ENCODE results near the gene NSMCE1. TPM values are rescaled to one million over a fixed set of nuclear protein-coding genes. Genes with fewer than 3 reads are reported as not detected.
A peak's percentile ranks its signal among the peaks of the same experiment; 100 is the strongest.

NSMCE1 gene
- total and polyA plus RNA-seq, 4 experiments from 2014 or later = 66.6 to 202 (median 106) TPM

DNA sequence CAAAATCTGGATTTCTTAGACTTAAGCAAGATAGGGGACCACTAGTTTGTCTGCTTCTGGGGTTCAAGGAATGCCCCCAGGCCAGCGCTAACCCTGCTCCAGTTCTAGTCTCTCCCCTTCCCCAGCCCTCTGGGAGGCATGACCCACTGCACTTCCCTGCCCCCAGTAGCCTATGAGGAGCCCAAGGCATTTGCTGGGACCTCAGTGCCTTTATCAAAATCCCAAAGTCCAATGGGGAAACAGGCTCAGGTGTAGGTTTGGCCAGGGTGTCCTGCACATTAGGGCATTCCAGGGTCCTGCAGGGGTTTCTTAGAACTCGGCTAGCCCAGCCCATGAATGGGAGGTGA is 46.4 kb upstream of the NSMCE1 start:
- POLR2A ChIA-PET (ENCODE audit: partially characterized antibody) = interaction anchor here (0.7 to 9.8 kb wide), 10 partner anchors 10 to 135 kb away, joined by 3 to 144 read pairs (median 12); partner anchors contain the start of gene KDM8
- peaks cover 43 to 67% (median 54%) of the 10 kb centered on the region in 4 donors for H3K4me1 Mint-ChIP-seq
- H3K27ac Mint-ChIP-seq = peak overlapping the region; percentile 94 to 99 (median 99)
- peaks cover 60% of the 10 kb centered on the region for H3K4me1 ChIP-seq (ENCODE audit: insufficient read depth, low read length)
- H3K9me3 Mint-ChIP-seq = no peaks in the 10 kb centered on the region
- CTCF ChIA-PET (ENCODE audit: partially characterized antibody) = interaction anchor here (0.8 to 7.2 kb wide), 7 partner anchors 53 to 135 kb away, joined by 3 to 61 read pairs (median 10); no protein-coding TSS in a partner anchor
- H3K4me3 ChIP-seq (ENCODE audit: low read length in 2 of 2) = peak overlapping the region; percentile 76 to 92
- no peaks in the 10 kb centered on the region for H3K27me3 ChIP-seq (ENCODE audit: insufficient read depth, low read length)
- H3K9me3 ChIP-seq (ENCODE audit: control insufficient read depth in 1 of 2, low read length in 2 of 2) = no peaks in the 10 kb centered on the region
- H3K27me3 Mint-ChIP-seq = no peaks in the 10 kb centered on the region
- peaks cover 7 to 31% of the 10 kb centered on the region in 2 donors for H3K36me3 Mint-ChIP-seq
- DNase-seq = no peak
- peak overlapping the region; percentile 89 to 98 (median 94) for H3K4me3 Mint-ChIP-seq
- intact Hi-C loops (cut with micrococcal nuclease) = loop anchor here (1.0 to 10.0 kb wide), 6 partner anchors 33 to 136 kb away; partner anchors contain the start of genes IL21R and NSMCE1
- peak overlapping the region; percentile 96 for H3K27ac ChIP-seq (ENCODE audit: low read depth, low read length)
- no peaks in the 10 kb centered on the region for H3K36me3 ChIP-seq (ENCODE audit: insufficient read depth, low read length)

- Mint-ChIP-seq H3K4me3 (peak overlapping the region; percentile 89 to 98 (median 94)), H3K4me1 (peaks cover 37 to 59% (median 48%) of the 10 kb centered on the region in 4 donors), H3K9me3 (no peaks in the 10 kb centered on the region), H3K27ac (peak overlapping the region; percentile 94 to 99 (median 99)), H3K27me3 (no peaks in the 10 kb centered on the region), H3K36me3 (peaks cover 5 to 29% of the 10 kb centered on the region in 2 donors)
- H3K4me3 ChIP-seq (ENCODE audit: low read length in 2 of 2) = peak overlapping the region; percentile 73 to 92
- DNase-seq = peak; percentile 49 to 83 (median 57)
- H3K36me3 ChIP-seq (ENCODE audit: insufficient read depth, low read length) = no peaks in the 10 kb centered on the region
- no peaks in the 10 kb centered on the region for H3K9me3 ChIP-seq (ENCODE audit: control insufficient read depth in 1 of 2, low read length in 2 of 2)
- peak overlapping the region; percentile 96 for H3K27ac ChIP-seq (ENCODE audit: low read depth, low read length)
- H3K27me3 ChIP-seq (ENCODE audit: insufficient read depth, low read length) = no peaks in the 10 kb centered on the region
- ChIA-PET CTCF (ENCODE audit: partially characterized antibody) (interaction anchor here (2.5 to 7.2 kb wide), 3 partner anchors 54 to 135 kb away, joined by 10 to 61 read pairs (median 25); no protein-coding TSS in a partner anchor), POLR2A (ENCODE audit: partially characterized antibody) (interaction anchor here (1.2 to 9.8 kb wide), 5 partner anchors 43 to 134 kb away, joined by 3 to 144 read pairs (median 18); partner anchors contain the start of gene KDM8)
- peaks cover 54% of the 10 kb centered on the region for H3K4me1 ChIP-seq (ENCODE audit: insufficient read depth, low read length)
- intact Hi-C loops (cut with micrococcal nuclease) = loop anchor here (2.0 to 10.0 kb wide), 3 partner anchors 49 to 89 kb away; partner anchors contain the start of genes IL21R and NSMCE1
Observed at GRCh38 chr16:27314161-27314723, 45.7 kb upstream of the NSMCE1 start.

DNA sequence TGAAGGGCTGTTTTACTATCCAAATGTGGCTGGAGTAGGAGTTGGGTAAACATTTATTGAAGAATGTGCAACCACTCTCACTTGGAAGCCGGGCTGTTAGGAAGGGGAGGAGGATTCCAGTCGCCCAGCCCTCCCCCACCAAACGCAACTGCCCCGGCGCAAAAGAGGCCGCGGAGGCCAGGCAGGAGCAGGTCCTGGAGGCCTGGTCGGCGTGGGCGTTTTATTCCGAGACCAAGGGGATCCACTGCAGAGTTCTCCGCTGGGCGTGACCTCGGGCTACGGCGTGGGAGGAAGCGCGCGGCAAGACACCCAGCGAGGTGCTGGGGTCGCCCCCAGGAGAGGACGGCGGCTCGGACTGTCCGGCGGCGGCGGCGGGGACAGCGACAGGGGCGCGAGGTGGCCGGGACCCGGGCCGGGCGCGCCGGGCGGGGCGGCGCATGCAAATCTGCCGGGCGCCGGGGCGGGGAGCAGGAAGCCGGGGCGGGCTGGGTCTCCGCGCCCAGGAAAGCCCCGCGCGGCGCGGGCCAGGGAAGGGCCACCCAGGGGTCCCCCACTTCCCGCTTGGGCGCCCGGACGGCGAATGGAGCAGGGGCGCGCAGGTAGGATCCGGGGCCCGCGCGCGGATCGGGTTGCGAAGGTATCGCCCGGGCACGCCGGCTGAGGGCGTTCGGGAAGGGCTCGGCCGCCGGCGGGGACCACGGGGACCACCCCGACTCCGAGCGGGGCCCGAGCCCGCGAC is 45.0 kb upstream of the NSMCE1 start, which contains the start of gene IL4R:
Gene IL4R, plus strand, starts transcription at position 553 of the 739 bp plus-strand sequence. CDS start 26,230 bp downstream, outside the sequence.
- H3K4me3 Mint-ChIP-seq = peak within 1 kb of the TSS; percentile 89 to 98 (median 94)
- H3K36me3 Mint-ChIP-seq = peaks cover 0 to 25% of the 10 kb centered on the region in 2 donors
- intact Hi-C loops (cut with micrococcal nuclease) = loop anchor here (2.0 to 10.0 kb wide), 3 partner anchors 49 to 89 kb away; partner anchors contain the start of genes IL21R and NSMCE1
- Histone ChIP-seq H3K9me3 (ENCODE audit: control insufficient read depth in 1 of 2, low read length in 2 of 2) (no peaks in the 10 kb centered on the region), H3K27me3 (ENCODE audit: insufficient read depth, low read length) (no peaks in the 10 kb centered on the region), H3K27ac (ENCODE audit: low read depth, low read length) (peak within 1 kb of the TSS; percentile 96), H3K4me1 (ENCODE audit: insufficient read depth, low read length) (peaks cover 47% of the 10 kb centered on the region), H3K36me3 (ENCODE audit: insufficient read depth, low read length) (no peaks in the 10 kb centered on the region), H3K4me3 (ENCODE audit: low read length in 2 of 2) (peak within 1 kb of the TSS; percentile 76 to 92)
- H3K27ac Mint-ChIP-seq = peak within 1 kb of the TSS; percentile 94 to 99 (median 99)
- DNase-seq = peak; percentile 66 to 77 (median 69)
- POLR2A ChIA-PET (ENCODE audit: partially characterized antibody) = interaction anchor here (1.2 to 1.4 kb wide), 2 partner anchors 77 to 78 kb away, joined by 4 to 6 read pairs; no protein-coding TSS in a partner anchor
- H3K9me3 Mint-ChIP-seq = no peaks in the 10 kb centered on the region
- H3K27me3 Mint-ChIP-seq = no peaks in the 10 kb centered on the region
- peaks cover 30 to 53% (median 42%) of the 10 kb centered on the region in 4 donors for H3K4me1 Mint-ChIP-seq
- CTCF ChIA-PET (ENCODE audit: partially characterized antibody) = no interaction called here

DNA sequence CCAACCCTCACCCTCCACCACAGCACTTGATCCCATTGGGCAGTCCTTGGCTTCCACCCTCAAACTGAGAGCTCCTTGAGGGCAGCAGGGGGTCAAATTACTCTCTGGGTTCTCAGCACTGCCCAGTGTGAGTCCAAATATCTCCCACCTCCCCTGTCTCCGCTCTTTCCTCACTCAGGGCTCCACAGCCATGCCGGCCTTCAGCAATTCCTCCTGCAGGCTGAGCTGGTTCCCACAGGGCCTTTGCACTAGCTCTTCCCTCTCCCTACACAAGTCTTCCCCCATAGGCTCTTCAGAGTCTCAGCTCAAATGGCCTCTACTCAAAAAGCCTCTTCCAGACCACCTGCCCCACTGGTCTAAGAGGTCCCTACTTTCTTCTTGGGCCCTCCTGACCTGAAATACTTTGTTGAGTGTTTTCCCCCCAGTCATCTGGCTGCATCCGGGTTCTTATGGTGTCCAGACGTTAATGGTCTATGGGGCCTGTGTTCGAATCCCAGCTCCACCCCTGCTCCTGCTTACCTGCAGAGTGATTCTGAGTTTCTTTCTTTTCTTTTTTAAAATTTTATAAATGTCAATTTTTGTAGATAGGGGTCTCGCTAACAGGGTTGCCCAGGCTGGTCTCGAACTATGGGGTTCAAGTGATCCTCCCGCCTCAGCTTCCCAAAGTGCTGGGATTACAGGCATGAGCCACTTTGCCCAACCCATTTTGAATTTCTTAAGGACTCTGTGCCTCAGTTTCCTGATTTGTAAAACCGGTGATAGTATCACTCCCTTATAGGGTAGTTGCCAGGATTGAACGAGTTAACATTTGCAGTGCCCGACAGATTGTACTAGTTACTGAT is 44.2 kb upstream of the NSMCE1 start:
- Mint-ChIP-seq H3K4me3 (peak overlapping the region; percentile 85 to 95 (median 88)), H3K27me3 (no peaks in the 10 kb centered on the region), H3K36me3 (peaks cover 0 to 19% of the 10 kb centered on the region in 2 donors), H3K27ac (peak overlapping the region; percentile 78 to 95 (median 93)), H3K4me1 (peaks cover 23 to 45% (median 34%) of the 10 kb centered on the region in 4 donors), H3K9me3 (no peaks in the 10 kb centered on the region)
- Histone ChIP-seq H3K4me3 (ENCODE audit: low read length in 2 of 2) (peak overlapping the region in 1 of 2 donors; percentile 92), H3K27me3 (ENCODE audit: insufficient read depth, low read length) (no peaks in the 10 kb centered on the region), H3K36me3 (ENCODE audit: insufficient read depth, low read length) (no peaks in the 10 kb centered on the region), H3K27ac (ENCODE audit: low read depth, low read length) (peak overlapping the region; percentile 96), H3K9me3 (ENCODE audit: control insufficient read depth in 1 of 2, low read length in 2 of 2) (no peaks in the 10 kb centered on the region), H3K4me1 (ENCODE audit: insufficient read depth, low read length) (peaks cover 39% of the 10 kb centered on the region)
- ChIA-PET CTCF (ENCODE audit: partially characterized antibody) (interaction anchor here (0.8 to 1.2 kb wide), 6 partner anchors 56 to 133 kb away, joined by 3 to 5 read pairs (median 4); no protein-coding TSS in a partner anchor), POLR2A (ENCODE audit: partially characterized antibody) (interaction anchor here (1.0 to 1.4 kb wide), 5 partner anchors 71 to 139 kb away, joined by 3 to 6 read pairs (median 4); partner anchors contain the start of gene IL21R)
- no peak for DNase-seq
- intact Hi-C loops (cut with micrococcal nuclease) = loop anchor here (10.0 kb wide), 1 partner anchor 48 kb away; the partner anchor contains the start of gene NSMCE1

GRCh38 chr16:27311897-27312303 is 43.3 kb upstream of the NSMCE1 start:
- POLR2A ChIA-PET (ENCODE audit: partially characterized antibody) = interaction anchor here (1.0 to 1.4 kb wide), 4 partner anchors 70 to 138 kb away, joined by 3 to 6 read pairs (median 4); partner anchors contain the start of gene IL21R
- no peaks in the 10 kb centered on the region for H3K27me3 Mint-ChIP-seq
- CTCF ChIA-PET (ENCODE audit: partially characterized antibody) = interaction anchor here (0.8 to 1.2 kb wide), 2 partner anchors 57 to 75 kb away, joined by 5 read pairs; no protein-coding TSS in a partner anchor
- no peak overlapping the region for H3K4me3 ChIP-seq (ENCODE audit: low read length in 2 of 2)
- intact Hi-C loops (cut with micrococcal nuclease) = loop anchor here (10.0 kb wide), 1 partner anchor 47 kb away; the partner anchor contains the start of gene NSMCE1
- no peaks in the 10 kb centered on the region for H3K36me3 ChIP-seq (ENCODE audit: insufficient read depth, low read length)
- peaks cover 14 to 36% (median 26%) of the 10 kb centered on the region in 4 donors for H3K4me1 Mint-ChIP-seq
- peak overlapping the region in 3 of 7 donors; percentile 32 to 94 (median 48) for H3K27ac Mint-ChIP-seq
- DNase-seq = no peak
- H3K4me1 ChIP-seq (ENCODE audit: insufficient read depth, low read length) = peaks cover 30% of the 10 kb centered on the region
- H3K4me3 Mint-ChIP-seq = peak overlapping the region in 4 of 8 donors; percentile 26 to 54 (median 46)
- H3K9me3 ChIP-seq (ENCODE audit: control insufficient read depth in 1 of 2, low read length in 2 of 2) = no peaks in the 10 kb centered on the region
- H3K36me3 Mint-ChIP-seq = peaks cover 0 to 16% of the 10 kb centered on the region in 2 donors
- no peaks in the 10 kb centered on the region for H3K9me3 Mint-ChIP-seq
- no peaks in the 10 kb centered on the region for H3K27me3 ChIP-seq (ENCODE audit: insufficient read depth, low read length)
- H3K27ac ChIP-seq (ENCODE audit: low read depth, low read length) = no peak overlapping the region

GRCh38 chr16:27311448-27311830 is 42.9 kb upstream of the NSMCE1 start:
- H3K9me3 ChIP-seq (ENCODE audit: control insufficient read depth in 1 of 2, low read length in 2 of 2) = no peaks in the 10 kb centered on the region
- no peak overlapping the region for H3K4me3 ChIP-seq (ENCODE audit: low read length in 2 of 2)
- no peaks in the 10 kb centered on the region for H3K27me3 Mint-ChIP-seq
- no peaks in the 10 kb centered on the region for H3K36me3 ChIP-seq (ENCODE audit: insufficient read depth, low read length)
- no peaks in the 10 kb centered on the region for H3K27me3 ChIP-seq (ENCODE audit: insufficient read depth, low read length)
- peak overlapping the region in 2 of 7 donors; percentile 29 to 38 for H3K27ac Mint-ChIP-seq
- H3K4me3 Mint-ChIP-seq = peak overlapping the region in 3 of 8 donors; percentile 31 to 46 (median 32)
- no peak overlapping the region for H3K27ac ChIP-seq (ENCODE audit: low read depth, low read length)
- CTCF ChIA-PET (ENCODE audit: partially characterized antibody) = interaction anchor here (1.1 kb wide), 1 partner anchor 132 kb away, joined by 3 read pairs; no protein-coding TSS in a partner anchor
- H3K9me3 Mint-ChIP-seq = no peaks in the 10 kb centered on the region
- H3K36me3 Mint-ChIP-seq = peaks cover 3 to 16% of the 10 kb centered on the region in 2 donors
- intact Hi-C loops (cut with micrococcal nuclease) = loop anchor here (10.0 kb wide), 1 partner anchor 47 kb away; the partner anchor contains the start of gene NSMCE1
- no peak for DNase-seq
- POLR2A ChIA-PET (ENCODE audit: partially characterized antibody) = no interaction called here
- peaks cover 26% of the 10 kb centered on the region for H3K4me1 ChIP-seq (ENCODE audit: insufficient read depth, low read length)
- H3K4me1 Mint-ChIP-seq = peaks cover 12 to 31% (median 23%) of the 10 kb centered on the region in 4 donors

Data from CD4-positive, alpha-beta memory T cell (primary cell).